Breast epithelium (tissue), 4 donors: ENCODE results near the gene MAST4. TPM values are rescaled to one million over a fixed set of nuclear protein-coding genes. Genes with fewer than 3 reads are reported as not detected.

Experiments
- DNase-seq, 2 donors: peaks; one replicate each; pipeline ENCODE4 v3.0.0-alpha.2; 2019; ENCODE audit warnings: low spot score in 2 of 2
- H3K27ac ChIP-seq, 2 donors: fragments of 200-600 bp; sonication (generic) in 1 of 2; one replicate each; pipeline ENCODE4 v1.5.1; 2016 to 2019; ENCODE audit warnings: mild to moderate bottlenecking in 1 of 2
- H3K27me3 ChIP-seq, 2 donors: fragments of 200-600 bp; sonication (generic) in 1 of 2; one replicate each; pipeline versions ENCODE4 v1.5.1 to v1.6.0; 2017 to 2019; ENCODE audit warnings: control low read depth in 1 of 2, mild to moderate bottlenecking in 1 of 2
- H3K36me3 ChIP-seq: fragments of 200-600 bp; one replicate; pipeline ENCODE4 v1.5.1; 2019
- H3K4me1 ChIP-seq, 2 donors: fragments of 200-600 bp; sonication (generic); one replicate each; pipeline ENCODE4 v1.5.1; 2016 to 2019; ENCODE audit warnings: control low read depth in 1 of 2
- H3K4me3 ChIP-seq, 3 donors: fragments of 200-600 bp; sonication (generic); 1 replicate in 2 of 3; 2 replicates in 1 of 3; pipeline ENCODE4 v1.5.1; 2016 to 2019; ENCODE audit warnings: mild to moderate bottlenecking in 3 of 3, moderate library complexity in 2 of 3
- H3K9me3 ChIP-seq, 2 donors: fragments of 200-600 bp; sonication (generic) in 1 of 2; one replicate each; pipeline ENCODE4 v1.5.1; 2016 to 2019; ENCODE audit warnings: control low read depth in 1 of 2
- CTCF ChIP-seq, 3 donors: fragments of 450-650 bp; IDR thresholded peaks; one replicate each; pipeline ENCODE4 v1.5.1; 2016 to 2017; ENCODE audit warnings: antibody characterized with exemption in 3 of 3, mild to moderate bottlenecking in 3 of 3, moderate library complexity in 3 of 3
- POLR2A ChIP-seq: fragments of 450-650 bp; IDR thresholded peaks from one replicate; pipeline ENCODE4 v1.6.1; 2016; ENCODE audit warnings: antibody characterized with exemption, mild to moderate bottlenecking, moderate library complexity
- POLR2AphosphoS5 ChIP-seq, 3 donors: sonication (generic); formaldehyde crosslinking; IDR thresholded peaks; one replicate each; pipeline ENCODE4 v1.6.1; 2017; ENCODE audit warnings: antibody characterized with exemption in 3 of 3
- intact Hi-C: fragments of 100-400 bp; cut with DNase I; formaldehyde crosslinking; loops from one replicate; pipeline ENCODE4 v1.15.1; 2023; ENCODE audit warnings: low total_unique reads
- total RNA-seq, 3 donors: library from RNA; depleted of rRNA; stranded (reverse); fragments of >200 nt; gene quantifications; one replicate each; pipeline ENCODE4 v1.1.0, GENCODE V29; 2016

MAST4 gene
- total RNA-seq, 3 donors from 2014 or later: 28.0 to 61.5 (median 50.1) TPM

- H3K27me3 ChIP-seq: no peaks in the 10 kb centered on the region
- no peak for TF ChIP-seq POLR2AphosphoS5 (IDR thresholded peaks at IDR 0.05)
- no peak for TF ChIP-seq POLR2A
- TF ChIP-seq CTCF (IDR thresholded peaks at IDR 0.05): no peak
- no peaks in the 10 kb centered on the region for H3K4me1 ChIP-seq
- no peak overlapping the region for H3K4me3 ChIP-seq
- no peaks in the 10 kb centered on the region for H3K36me3 ChIP-seq
- no peaks in the 10 kb centered on the region for H3K9me3 ChIP-seq
- H3K27ac ChIP-seq: no peak overlapping the region
- intact Hi-C loops: no loop called here
- no peak for DNase-seq
Measured at GRCh38 chr5:66985417-66985816, 389.2 kb downstream of the MAST4 start.

- H3K27ac ChIP-seq: no peak overlapping the region
- H3K4me3 ChIP-seq: no peak overlapping the region
- no peaks in the 10 kb centered on the region for H3K9me3 ChIP-seq
- TF ChIP-seq CTCF (IDR thresholded peaks at IDR 0.05) (no peak), POLR2A (no peak), POLR2AphosphoS5 (IDR thresholded peaks at IDR 0.05) (no peak)
- no peak for DNase-seq
- no peaks in the 10 kb centered on the region for H3K4me1 ChIP-seq
- intact Hi-C loops: no loop called here
- H3K27me3 ChIP-seq: no peaks in the 10 kb centered on the region
- no peaks in the 10 kb centered on the region for H3K36me3 ChIP-seq
Measured at GRCh38 chr5:66986009-66986408, 389.8 kb downstream of the MAST4 start.

GRCh38 chr5:66986534-66986933 lies 390.3 kb downstream of the MAST4 start:
- Histone ChIP-seq H3K27ac (no peak overlapping the region), H3K9me3 (no peaks in the 10 kb centered on the region), H3K4me1 (no peaks in the 10 kb centered on the region), H3K36me3 (no peaks in the 10 kb centered on the region), H3K4me3 (no peak overlapping the region), H3K27me3 (no peaks in the 10 kb centered on the region)
- no peak for DNase-seq
- TF ChIP-seq CTCF (IDR thresholded peaks at IDR 0.05) (no peak), POLR2AphosphoS5 (IDR thresholded peaks at IDR 0.05) (no peak), POLR2A (no peak)
- intact Hi-C loops: no loop called here

GRCh38 chr5:66987126-66987525 lies 390.9 kb downstream of the MAST4 start:
- no peaks in the 10 kb centered on the region for H3K9me3 ChIP-seq
- DNase-seq: no peak
- intact Hi-C loops: no loop called here
- H3K27ac ChIP-seq: no peak overlapping the region
- H3K4me3 ChIP-seq: no peak overlapping the region
- H3K27me3 ChIP-seq: no peaks in the 10 kb centered on the region
- no peaks in the 10 kb centered on the region for H3K36me3 ChIP-seq
- no peaks in the 10 kb centered on the region for H3K4me1 ChIP-seq
- TF ChIP-seq POLR2AphosphoS5 (IDR thresholded peaks at IDR 0.05) (no peak), CTCF (IDR thresholded peaks at IDR 0.05) (no peak), POLR2A (no peak)

- no peaks in the 10 kb centered on the region for H3K9me3 ChIP-seq
- no peak overlapping the region for H3K4me3 ChIP-seq
- DNase-seq: no peak
- H3K27me3 ChIP-seq: no peaks in the 10 kb centered on the region
- H3K27ac ChIP-seq: no peak overlapping the region
- TF ChIP-seq POLR2A (no peak), POLR2AphosphoS5 (IDR thresholded peaks at IDR 0.05) (no peak), CTCF (IDR thresholded peaks at IDR 0.05) (no peak)
- no peaks in the 10 kb centered on the region for H3K4me1 ChIP-seq
- no peaks in the 10 kb centered on the region for H3K36me3 ChIP-seq
- intact Hi-C loops: no loop called here
Measured at GRCh38 chr5:66987540-66987939, 391.3 kb downstream of the MAST4 start.
